HepG2 (cell line): ENCODE measurements around the gene NDUFB4. TPM values are rescaled to one million over a fixed set of nuclear protein-coding genes. Genes with fewer than 3 reads are reported as not detected.

Source experiments
- ATAC-seq: fragments of 200-7000 bp; cut with Tn5 transposase; 3 replicates; pipeline ENCODE4 v1.9.1; 2020; ENCODE audit warnings: mild to moderate bottlenecking, moderate library complexity
- BruUV-seq: library from RNA; stranded (reverse); fragments of 400-500 nt; replicated peaks from 2 replicates; lab custom pipeline; 2021; lab: Mats Ljungman, UMichigan
- CTCF ChIA-PET: fragments of 300-600 bp; formaldehyde crosslinking; extraction: SDS; loops from one replicate; lab custom pipeline; 2021; ENCODE audit warnings: low total read pairs, inconsistent platforms, low intra/inter-chr PET ratio; lab: Yijun Ruan, JAX
- POLR2A ChIA-PET: fragments of 350-600 bp; sonication (Branson Sonifier 250); formaldehyde crosslinking; loops from one replicate; lab custom pipeline; 2020; ENCODE audit warnings: antibody characterized with exemption, inconsistent platforms; lab: Yijun Ruan, JAX
- DNase-seq: peaks from one replicate; pipeline ENCODE4 v3.0.0-alpha.2; 2015; ENCODE audit warnings: low spot score
- FAIRE-seq: peaks from 3 replicates; lab custom pipeline; 2011; peaks lifted over from hg19 to GRCh38; lab: Jason Lieb, UNC
- H2AFZ ChIP-seq: one replicate; pipeline ENCODE4 v1.6.1; 2011; ENCODE audit warnings: low read length, inconsistent platforms
- H3K27ac ChIP-seq: fragments of 300-600 bp; 3 replicates; pipeline ENCODE4 v1.8.0; 2011; ENCODE audit warnings: mixed run types, mild to moderate bottlenecking, mixed read lengths, low read length, inconsistent platforms; ENCODE audit not compliant: insufficient read depth; ENCODE audit errors: extremely low read length
- H3K27me3 ChIP-seq, 2 experiments: fragments of 200-600 bp in 1 of 2; 2 replicates in 1 of 2; 3 replicates in 1 of 2; pipeline versions ENCODE4 v1.6.0 to v1.8.0; 2011; ENCODE audit warnings: low read length in 2 of 2, mild to moderate bottlenecking in 2 of 2, moderate library complexity in 2 of 2, inconsistent platforms in 1 of 2; ENCODE audit not compliant: insufficient read depth in 2 of 2, control insufficient read depth in 1 of 2
- H3K36me3 ChIP-seq, 2 experiments: fragments of 200-600 bp in 1 of 2; replicated peaks in 1 of 2; 2 replicates in 1 of 2; 3 replicates in 1 of 2; pipeline versions ENCODE4 v1.5.1 to v1.8.0; 2011; ENCODE audit warnings: low read length in 2 of 2, inconsistent platforms in 1 of 2; ENCODE audit not compliant: insufficient read depth in 2 of 2, control insufficient read depth in 1 of 2
- H3K4me1 ChIP-seq: 2 replicates; pipeline ENCODE4 v1.5.1; 2012; ENCODE audit warnings: low read length, inconsistent platforms; ENCODE audit not compliant: insufficient read depth
- H3K4me2 ChIP-seq: 2 replicates; pipeline ENCODE4 v1.6.0; 2011; ENCODE audit warnings: low read depth, low read length, inconsistent platforms
- H3K4me3 ChIP-seq, 3 experiments: fragments of 200-600 bp in 1 of 3; sonication (generic), shearing (Covaris generic) in 1 of 3; replicated peaks in 1 of 3; 2 replicates each; pipeline ENCODE4 v1.5.1; 2011 to 2016; ENCODE audit warnings: low read length in 3 of 3, inconsistent platforms in 2 of 3, low read depth in 2 of 3, mild to moderate bottlenecking in 2 of 3, control low read depth in 1 of 3, mixed read lengths in 1 of 3; ENCODE audit not compliant: insufficient read depth in 1 of 3
- H3K79me2 ChIP-seq: one replicate; pipeline ENCODE4 v1.6.1; 2011; ENCODE audit warnings: low read length, inconsistent platforms; ENCODE audit not compliant: insufficient read depth
- H3K9ac ChIP-seq: 2 replicates; pipeline ENCODE4 v1.6.0; 2011; ENCODE audit warnings: mild to moderate bottlenecking, low read depth, low read length, inconsistent platforms; ENCODE audit not compliant: insufficient read depth
- H3K9me3 ChIP-seq: 2 replicates; pipeline ENCODE4 v1.5.1; 2012; ENCODE audit warnings: mild to moderate bottlenecking, low read length
- H4K20me1 ChIP-seq: 2 replicates; pipeline ENCODE4 v1.6.0; 2011; ENCODE audit warnings: inconsistent platforms, mild to moderate bottlenecking, low read length, moderate library complexity; ENCODE audit not compliant: insufficient read depth
- BCL6 ChIP-seq: IDR thresholded peaks from 2 replicates; pipeline ENCODE4 v1.6.1; 2016; ENCODE audit warnings: missing genetic modification reagents, missing compliant biosample characterization
- DNMT1 ChIP-seq: sonication (generic); formaldehyde crosslinking; IDR thresholded peaks from 2 replicates; pipeline ENCODE4 v1.5.1; 2020; ENCODE audit warnings: mild to moderate bottlenecking, missing genetic modification reagents
- FLYWCH1 ChIP-seq: sonication (generic); formaldehyde crosslinking; IDR thresholded peaks from 2 replicates; pipeline ENCODE4 v1.8.1; 2023; ENCODE audit warnings: mild to moderate bottlenecking, missing genetic modification reagents
- HNF1A ChIP-seq, 2 experiments: sonication (generic) in 1 of 2; formaldehyde crosslinking in 1 of 2; IDR thresholded peaks; 2 replicates each; pipeline versions ENCODE4 v1.4.0 to v1.6.1; 2016 to 2020; ENCODE audit warnings: borderline replicate concordance in 1 of 2, low read depth in 1 of 2, mild to moderate bottlenecking in 1 of 2, missing genetic modification reagents in 1 of 2
- HNF4A ChIP-seq: sonication (generic); formaldehyde crosslinking; IDR thresholded peaks from 2 replicates; pipeline ENCODE4 v1.4.0; 2020; ENCODE audit warnings: missing genetic modification reagents
- HNRNPLL ChIP-seq: fragments of 200-400 bp; formaldehyde crosslinking; IDR thresholded peaks from 2 replicates; pipeline ENCODE4 v1.6.1; 2017; ENCODE audit warnings: mild to moderate bottlenecking, low read depth, low read length; ENCODE audit not compliant: poor library complexity, severe bottlenecking
- JDP2 ChIP-seq: sonication (generic); formaldehyde crosslinking; IDR thresholded peaks from 2 replicates; pipeline ENCODE4 v1.8.1; 2022; ENCODE audit warnings: missing genetic modification reagents, borderline replicate concordance
- JUNB ChIP-seq: sonication (generic); formaldehyde crosslinking; IDR thresholded peaks from 2 replicates; pipeline ENCODE4 v1.8.0; 2022; ENCODE audit warnings: missing genetic modification reagents, mild to moderate bottlenecking, borderline replicate concordance
- NCOR1 ChIP-seq: fragments of 200-600 bp; sonication (generic); IDR thresholded peaks from 2 replicates; pipeline ENCODE4 v1.7.0; 2017; ENCODE audit warnings: antibody characterized with exemption, low read length, borderline replicate concordance
- SAP130 ChIP-seq: IDR thresholded peaks from 2 replicates; pipeline ENCODE4 v1.6.1; 2016; ENCODE audit warnings: low read depth
- SKI ChIP-seq: fragments of 450-650 bp; IDR thresholded peaks from one replicate; pipeline ENCODE4 v1.6.1; 2018; ENCODE audit warnings: mild to moderate bottlenecking; ENCODE audit not compliant: partially characterized antibody
- SMAD9 ChIP-seq: sonication (generic); formaldehyde crosslinking; IDR thresholded peaks from 2 replicates; pipeline ENCODE4 v1.5.1; 2020; ENCODE audit warnings: mild to moderate bottlenecking, missing genetic modification reagents
- TARDBP ChIP-seq: sonication (generic); formaldehyde crosslinking; IDR thresholded peaks from 2 replicates; pipeline ENCODE4 v1.8.0; 2022; ENCODE audit warnings: mild to moderate bottlenecking, missing genetic modification reagents
- TBL1XR1 ChIP-seq: fragments of 150-350 bp; IDR thresholded peaks from 2 replicates; pipeline ENCODE4 v1.6.1; 2014; ENCODE audit warnings: borderline replicate concordance, low read length; ENCODE audit not compliant: partially characterized antibody
- ZBTB37 ChIP-seq: sonication (generic); formaldehyde crosslinking; IDR thresholded peaks from 2 replicates; pipeline ENCODE4 v1.4.0; 2020; ENCODE audit warnings: mild to moderate bottlenecking, missing genetic modification reagents
- ZFP1 ChIP-seq: IDR thresholded peaks from 2 replicates; pipeline ENCODE4 v1.6.1; 2016
- ZFP36L2 ChIP-seq: sonication (generic); formaldehyde crosslinking; IDR thresholded peaks from 2 replicates; pipeline ENCODE4 v1.4.0; 2020; ENCODE audit warnings: missing genetic modification reagents
- ZFP37 ChIP-seq: sonication (generic); formaldehyde crosslinking; IDR thresholded peaks from 2 replicates; pipeline ENCODE4 v1.4.0; 2020; ENCODE audit warnings: missing genetic modification reagents, borderline replicate concordance
- ZNF501 ChIP-seq: sonication (generic); formaldehyde crosslinking; IDR thresholded peaks from 2 replicates; pipeline ENCODE4 v1.5.1; 2020; ENCODE audit warnings: mild to moderate bottlenecking, moderate library complexity, missing genetic modification reagents
- ZNF720 ChIP-seq: sonication (generic); formaldehyde crosslinking; IDR thresholded peaks from 2 replicates; pipeline ENCODE4 v1.4.0; 2020; ENCODE audit warnings: missing genetic modification reagents
- ZNF747 ChIP-seq: sonication (generic); formaldehyde crosslinking; IDR thresholded peaks from 2 replicates; pipeline ENCODE4 v1.8.1; 2023; ENCODE audit warnings: missing genetic modification reagents, mild to moderate bottlenecking, borderline replicate concordance
- ZNF790 ChIP-seq: sonication (generic); formaldehyde crosslinking; IDR thresholded peaks from 2 replicates; pipeline ENCODE4 v1.8.0; 2022; ENCODE audit warnings: missing genetic modification reagents, mild to moderate bottlenecking, borderline replicate concordance
- WGBS: methylation state at CpG from one replicate; pipeline ENCODE4 v1.1.6; 2017; ENCODE audit warnings: low lambda C conversion rate; 5-methylcytosine and 5-hydroxymethylcytosine counted together
- in situ Hi-C: cut with HindIII; loops from 2 replicates; pipeline ENCODE4 v1.10.0; 2017; ENCODE audit warnings: low pct_unique_long_range_greater_than_20kb; ENCODE audit not compliant: extremely low pct_ligation_motif_present
- intact Hi-C: fragments of 100-400 bp; cut with micrococcal nuclease; formaldehyde crosslinking; loops from one replicate; pipeline ENCODE4 v1.10.0; 2022; ENCODE audit not compliant: unreplicated experiment
- polyA plus RNA-seq, 8 experiments: library from polyadenylated mRNA; depleted of rRNA in 3 of 8; stranded (reverse) in 7 of 8; unstranded in 1 of 8; fragments of >200 nt; fragmentation: Illumina TruSeq in 4 of 8; extraction: Trizol in 4 of 8; gene quantifications; 2 replicates each; pipeline versions ENCODE4 v1.2.1 to v1.2.3, GENCODE V29; 2011 to 2016; ENCODE audit warnings: low read depth in 4 of 8, missing spikeins in 1 of 8, mixed read lengths in 1 of 8; ENCODE audit not compliant: insufficient read depth in 1 of 8
- total RNA-seq, 5 experiments: library from RNA; depleted of rRNA; stranded (reverse); fragments of >200 nt; fragmentation: Illumina TruSeq; extraction: Trizol; gene quantifications; 2 replicates each; pipeline ENCODE4 v1.2.3, GENCODE V29; 2016; ENCODE audit warnings: low read depth in 1 of 5

The NDUFB4 gene
- total and polyA plus RNA-seq, 2 of the 13 experiments (the other 11 are each of a cell fraction or from before 2014, with no cell fraction given), result 115 to 116 TPM

GRCh38 chr3:120649830-120650233, 53.7 kb downstream of the NDUFB4 start:
- Histone ChIP-seq H3K36me3 (peaks cover 44 to 89% of the 10 kb centered on the region in 2 experiments), H3K79me2 (no peaks in the 10 kb centered on the region), H3K27me3 (no peaks in the 10 kb centered on the region), H2AFZ (no peak overlapping the region), H3K4me1 (peaks cover 26% of the 10 kb centered on the region), H3K27ac (peak overlapping the region; percentile 51), H3K4me2 (peak overlapping the region; percentile 28; the same call in 1 of the 2 replicates), H3K9me3 (no peaks in the 10 kb centered on the region), H3K4me3 (no peak overlapping the region), H4K20me1 (peaks cover 8% of the 10 kb centered on the region; the same call in 1 of the 2 replicates), H3K9ac (no peak overlapping the region)
- 78% methylated on average over 3 of the region's 3 CpGs for WGBS
- BruUV-seq, result no TSS peak
- intact Hi-C loops, result no loop called here
- in situ Hi-C loops, result no loop called here
- FAIRE-seq (peak; percentile 82), ATAC-seq (peak; percentile 75), DNase-seq (peak; percentile 35)
- CTCF ChIA-PET, result no interaction called here
- POLR2A ChIA-PET, result interaction anchor here (1.1 kb wide), 1 partner anchor 93 kb away, joined by 3 read pairs; the partner anchor contains the start of gene GTF2E1
- TF ChIP-seq FLYWCH1 (CRISPR knock-in tag) (no peak), ZNF720 (no peak), ZFP1 (CRISPR knock-in tag) (no peak), SAP130 (CRISPR knock-in tag) (0 out of 2 replicates have a peak, but pooled peaks have one; percentile 22), HNF4A (peak; percentile 71), JUNB (no peak), DNMT1 (CRISPR knock-in tag) (no peak), JDP2 (CRISPR knock-in tag) (no peak), ZFP36L2 (CRISPR knock-in tag) (no peak), SMAD9 (no peak), TBL1XR1 (no peak), BCL6 (CRISPR knock-in tag) (peak; percentile 73), ZNF501 (CRISPR knock-in tag) (no peak), ZNF747 (CRISPR knock-in tag) (no peak), HNRNPLL (no peak), NCOR1 (peak; percentile 53; the same call in 1 of the 2 replicates), SKI (no peak), ZBTB37 (CRISPR knock-in tag) (no peak), HNF1A (IDR thresholded peaks at IDR 0.05; ENCODE audit: low read depth) (no peak), HNF1A (CRISPR knock-in tag; IDR thresholded peaks at IDR 0.05; ENCODE audit: borderline replicate concordance) (no peak), ZNF790 (CRISPR knock-in tag) (no peak), TARDBP (no peak), ZFP37 (no peak)
